Fibroblast of skin of right biceps (primary cell): Measurements from ENCODE around the gene EMP1.

ENCODE experiments used
- DNase-seq: peaks from one replicate; pipeline ENCODE4 v3.0.0-alpha.2; 2013

EMP1 gene

GRCh38 chr12:13198241-13198640, 1.7 kb downstream of the EMP1 start:
- DNase-seq, result no peak

- DNase-seq, result peak; percentile 67
Observed at GRCh38 chr12:13198876-13199275, 2.4 kb downstream of the EMP1 start.

GRCh38 chr12:13199592-13199991, 3.1 kb downstream of the EMP1 start:
- no peak for DNase-seq

GRCh38 chr12:13200841-13201240, 4.3 kb downstream of the EMP1 start:
- DNase-seq, result no peak

- DNase-seq, result no peak
Observed at GRCh38 chr12:13203034-13203922, 6.8 kb downstream of the EMP1 start.

- no peak for DNase-seq
Observed at GRCh38 chr12:13204428-13204827, 7.9 kb downstream of the EMP1 start.

GRCh38 chr12:13205809-13206559, 9.5 kb downstream of the EMP1 start:
- DNase-seq, result peak; percentile 99

GRCh38 chr12:13206560-13206897, 10.0 kb downstream of the EMP1 start:
- no peak for DNase-seq

GRCh38 chr12:13208533-13209435, 12.3 kb downstream of the EMP1 start:
- DNase-seq, result peak; percentile 63

GRCh38 chr12:13209436-13210235, 13.1 kb downstream of the EMP1 start:
- no peak for DNase-seq

- no peak for DNase-seq
Observed at GRCh38 chr12:13210236-13211190, 14.0 kb downstream of the EMP1 start.

- DNase-seq, result no peak
Observed at GRCh38 chr12:13211191-13211858, 14.8 kb downstream of the EMP1 start.

- peak; percentile 74 for DNase-seq
Observed at GRCh38 chr12:13211859-13212664, 15.5 kb downstream of the EMP1 start.

- no peak for DNase-seq
Observed at GRCh38 chr12:13215056-13215455, 18.5 kb downstream of the EMP1 start.

GRCh38 chr12:13218641-13219040, 22.1 kb downstream of the EMP1 start:
- DNase-seq, result no peak

- no peak for DNase-seq
Observed at GRCh38 chr12:13219320-13219719, 22.8 kb downstream of the EMP1 start.

- peak; percentile 74 for DNase-seq
Observed at GRCh38 chr12:13220838-13221237, 24.3 kb downstream of the EMP1 start.

- no peak for DNase-seq
Observed at GRCh38 chr12:13222076-13222475, 25.6 kb downstream of the EMP1 start.

GRCh38 chr12:13223179-13223804, 26.8 kb downstream of the EMP1 start:
- peak; percentile 81 for DNase-seq
